ENCODE results near the gene NUP58. TPM values are rescaled to one million over a fixed set of nuclear protein-coding genes. Genes with fewer than 3 reads are reported as not detected.

NUP58 gene
- total RNA-seq, 1 experiment from 2014 or later, result 101 TPM

- TF ChIP-seq CTCF (conservative IDR thresholded peaks at IDR 0.05; ENCODE audit: low read depth, low read length), result no peak
- no peak for TF ChIP-seq EZH2 (IDR thresholded peaks at IDR 0.05; ENCODE audit: borderline replicate concordance, low read depth, low read length, poor library complexity, severe bottlenecking)
- no peak overlapping the region for H3K4me3 ChIP-seq (ENCODE audit: low read depth, low read length, poor library complexity, severe bottlenecking)
- H3K36me3 ChIP-seq (ENCODE audit: insufficient read depth, low read length, poor library complexity, severe bottlenecking), result peaks cover 61% of the 10 kb centered on the region
- no peaks in the 10 kb centered on the region for H3K9me3 ChIP-seq (ENCODE audit: low read depth, low read length, poor library complexity, severe bottlenecking)
- intact Hi-C loops (cut with micrococcal nuclease; ENCODE audit: unreplicated experiment), result no loop called here
- H3K27ac ChIP-seq (ENCODE audit: low read depth, low read length, poor library complexity, severe bottlenecking), result no peak overlapping the region
- CTCF ChIA-PET, result no interaction called here
- no TSS peak for BruUV-seq (replicated peaks)
- H3K4me1 ChIP-seq (ENCODE audit: insufficient read depth, low read length, poor library complexity, severe bottlenecking), result peaks cover 7% of the 10 kb centered on the region
- POLR2A ChIA-PET (ENCODE audit: low non-redundant PET), result no interaction called here
- no peak for DNase-seq (ENCODE audit: low spot score)
- no peaks in the 10 kb centered on the region for H3K27me3 ChIP-seq (replicated peaks; ENCODE audit: insufficient read depth, low read depth, low read length, poor library complexity)
Measured at GRCh38 chr13:25253702-25254101, 47.7 kb upstream of the NUP58 start.

GRCh38 chr13:25262261-25262660, 39.2 kb upstream of the NUP58 start:
- no TSS peak for BruUV-seq (replicated peaks)
- H3K36me3 ChIP-seq (ENCODE audit: insufficient read depth, low read length, poor library complexity, severe bottlenecking), result peaks cover 73% of the 10 kb centered on the region

GRCh38 chr13:25266706-25267105, 34.7 kb upstream of the NUP58 start:
- H3K4me1 ChIP-seq (ENCODE audit: insufficient read depth, low read length, poor library complexity, severe bottlenecking), result no peaks in the 10 kb centered on the region
- ChIA-PET CTCF (no interaction called here), POLR2A (ENCODE audit: low non-redundant PET) (no interaction called here)
- no peak overlapping the region for H3K4me3 ChIP-seq (ENCODE audit: low read depth, low read length, poor library complexity, severe bottlenecking)
- DNase-seq (ENCODE audit: low spot score), result no peak
- no peaks in the 10 kb centered on the region for H3K27me3 ChIP-seq (replicated peaks; ENCODE audit: insufficient read depth, low read depth, low read length, poor library complexity)
- H3K36me3 ChIP-seq (ENCODE audit: insufficient read depth, low read length, poor library complexity, severe bottlenecking), result peaks cover 46% of the 10 kb centered on the region
- no peak overlapping the region for H3K27ac ChIP-seq (ENCODE audit: low read depth, low read length, poor library complexity, severe bottlenecking)
- intact Hi-C loops (cut with micrococcal nuclease; ENCODE audit: unreplicated experiment), result no loop called here
- H3K9me3 ChIP-seq (ENCODE audit: low read depth, low read length, poor library complexity, severe bottlenecking), result no peaks in the 10 kb centered on the region
- TF ChIP-seq EZH2 (IDR thresholded peaks at IDR 0.05; ENCODE audit: borderline replicate concordance, low read depth, low read length, poor library complexity, severe bottlenecking) (no peak), CTCF (conservative IDR thresholded peaks at IDR 0.05; ENCODE audit: low read depth, low read length) (no peak)
- no TSS peak for BruUV-seq (replicated peaks)

More at GRCh38 chr13:25262261-25262660, 39.2 kb upstream of the NUP58 start:
- DNase-seq (ENCODE audit: low spot score), result no peak
- ChIA-PET CTCF (no interaction called here), POLR2A (ENCODE audit: low non-redundant PET) (no interaction called here)
- Histone ChIP-seq H3K27ac (ENCODE audit: low read depth, low read length, poor library complexity, severe bottlenecking) (no peak overlapping the region), H3K4me3 (ENCODE audit: low read depth, low read length, poor library complexity, severe bottlenecking) (no peak overlapping the region), H3K9me3 (ENCODE audit: low read depth, low read length, poor library complexity, severe bottlenecking) (no peaks in the 10 kb centered on the region), H3K4me1 (ENCODE audit: insufficient read depth, low read length, poor library complexity, severe bottlenecking) (no peaks in the 10 kb centered on the region), H3K27me3 (replicated peaks; ENCODE audit: insufficient read depth, low read depth, low read length, poor library complexity) (no peaks in the 10 kb centered on the region)
- intact Hi-C loops (cut with micrococcal nuclease; ENCODE audit: unreplicated experiment), result no loop called here
- TF ChIP-seq EZH2 (IDR thresholded peaks at IDR 0.05; ENCODE audit: borderline replicate concordance, low read depth, low read length, poor library complexity, severe bottlenecking) (no peak), CTCF (conservative IDR thresholded peaks at IDR 0.05; ENCODE audit: low read depth, low read length) (no peak)
